ENCODE results near the gene RAB25.

GRCh38 chr1:156112276-156113137, 51.5 kb downstream of the RAB25 start:
- no peak for TF ChIP-seq CTCF (IDR thresholded peaks at IDR 0.05)
- TF ChIP-seq POLR2A (IDR thresholded peaks at IDR 0.05): no peak
